GM23338 (cell line): ENCODE results near the gene LPGAT1.

Experiments
- CREB1 ChIP-seq: fragments of 250-450 bp; sonication (Bioruptor Pico); IDR thresholded peaks from 2 replicates; pipeline ENCODE4 v1.5.0; 2020; ENCODE audit warnings: low read depth, mild to moderate bottlenecking, moderate library complexity
- EZH2 ChIP-seq: fragments of 200-600 bp; sonication (generic); IDR thresholded peaks from one replicate; pipeline ENCODE4 v1.8.0; 2017; ENCODE audit warnings: antibody characterized with exemption, mild to moderate bottlenecking, low read depth; ENCODE audit not compliant: unreplicated experiment
- EZH2phosphoT487 ChIP-seq: fragments of 200-600 bp; sonication (generic); IDR thresholded peaks from one replicate; pipeline ENCODE4 v1.8.1; 2018; ENCODE audit warnings: antibody characterized with exemption; ENCODE audit not compliant: unreplicated experiment
- JUNB ChIP-seq: IDR thresholded peaks from one replicate; pipeline ENCODE4 v1.6.1; 2016; ENCODE audit warnings: antibody characterized with exemption; ENCODE audit not compliant: unreplicated experiment
- POLR2AphosphoS5 ChIP-seq: IDR thresholded peaks from 2 replicates; pipeline ENCODE4 v1.6.1; 2016; ENCODE audit warnings: antibody characterized with exemption, low read depth
- ZNF114 ChIP-seq: fragments of 250-450 bp; sonication (Bioruptor Pico); IDR thresholded peaks from 2 replicates; pipeline ENCODE4 v1.5.0; 2020; ENCODE audit warnings: mild to moderate bottlenecking, moderate library complexity
- TF ChIP-seq, protein P1 (sequence below), 2 experiments: fragments of 200-600 bp in 1 of 2; sonication (generic) in 1 of 2; conservative IDR thresholded peaks; 2 replicates each; pipeline versions ENCODE4 v1.5.1 to v1.6.1; 2016 to 2017; ENCODE audit warnings: antibody characterized with exemption in 2 of 2, low read depth in 2 of 2, mild to moderate bottlenecking in 2 of 2, moderate library complexity in 1 of 2
- TF ChIP-seq, protein P2 (sequence below): IDR thresholded peaks from one replicate; pipeline ENCODE4 v1.6.1; 2018; ENCODE audit warnings: antibody characterized with exemption; ENCODE audit not compliant: unreplicated experiment
- TF ChIP-seq, protein P3 (sequence below): fragments of 250-450 bp; sonication (Bioruptor Pico); IDR thresholded peaks from 2 replicates; pipeline ENCODE4 v1.5.0; 2020; ENCODE audit warnings: mild to moderate bottlenecking, moderate library complexity

DNA sequence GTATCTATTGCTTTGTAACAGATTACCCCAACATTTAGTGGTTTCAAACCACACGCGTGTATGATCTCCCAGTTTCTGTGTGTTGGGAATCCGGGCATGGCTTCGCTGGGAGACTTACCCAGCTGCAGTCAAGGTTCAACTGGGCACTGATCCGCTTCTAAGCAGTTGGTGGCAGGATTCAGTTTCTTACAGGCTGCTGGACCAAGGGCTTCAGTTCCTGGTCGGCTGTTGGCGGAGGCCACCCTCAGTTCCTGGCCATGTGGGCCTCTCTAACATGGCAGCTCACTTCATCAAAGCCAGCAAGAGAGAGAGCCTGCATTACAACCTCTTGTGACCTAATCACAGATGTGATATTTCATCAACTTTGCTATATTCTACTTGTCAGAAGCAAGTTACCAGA, 101.3 kb downstream of the LPGAT1 start:
- TF ChIP-seq, protein P1, sequence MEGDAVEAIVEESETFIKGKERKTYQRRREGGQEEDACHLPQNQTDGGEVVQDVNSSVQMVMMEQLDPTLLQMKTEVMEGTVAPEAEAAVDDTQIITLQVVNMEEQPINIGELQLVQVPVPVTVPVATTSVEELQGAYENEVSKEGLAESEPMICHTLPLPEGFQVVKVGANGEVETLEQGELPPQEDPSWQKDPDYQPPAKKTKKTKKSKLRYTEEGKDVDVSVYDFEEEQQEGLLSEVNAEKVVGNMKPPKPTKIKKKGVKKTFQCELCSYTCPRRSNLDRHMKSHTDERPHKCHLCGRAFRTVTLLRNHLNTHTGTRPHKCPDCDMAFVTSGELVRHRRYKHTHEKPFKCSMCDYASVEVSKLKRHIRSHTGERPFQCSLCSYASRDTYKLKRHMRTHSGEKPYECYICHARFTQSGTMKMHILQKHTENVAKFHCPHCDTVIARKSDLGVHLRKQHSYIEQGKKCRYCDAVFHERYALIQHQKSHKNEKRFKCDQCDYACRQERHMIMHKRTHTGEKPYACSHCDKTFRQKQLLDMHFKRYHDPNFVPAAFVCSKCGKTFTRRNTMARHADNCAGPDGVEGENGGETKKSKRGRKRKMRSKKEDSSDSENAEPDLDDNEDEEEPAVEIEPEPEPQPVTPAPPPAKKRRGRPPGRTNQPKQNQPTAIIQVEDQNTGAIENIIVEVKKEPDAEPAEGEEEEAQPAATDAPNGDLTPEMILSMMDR (conservative IDR thresholded peaks at IDR 0.05; ENCODE audit: low read depth in 2 of 2) = no peak
- TF ChIP-seq EZH2phosphoT487 (no peak), EZH2 (no peak), JUNB (no peak), ZNF114 (CRISPR knock-in tag) (no peak), POLR2AphosphoS5 (no peak), CREB1 (CRISPR knock-in tag) (no peak)
- TF ChIP-seq, protein P2, sequence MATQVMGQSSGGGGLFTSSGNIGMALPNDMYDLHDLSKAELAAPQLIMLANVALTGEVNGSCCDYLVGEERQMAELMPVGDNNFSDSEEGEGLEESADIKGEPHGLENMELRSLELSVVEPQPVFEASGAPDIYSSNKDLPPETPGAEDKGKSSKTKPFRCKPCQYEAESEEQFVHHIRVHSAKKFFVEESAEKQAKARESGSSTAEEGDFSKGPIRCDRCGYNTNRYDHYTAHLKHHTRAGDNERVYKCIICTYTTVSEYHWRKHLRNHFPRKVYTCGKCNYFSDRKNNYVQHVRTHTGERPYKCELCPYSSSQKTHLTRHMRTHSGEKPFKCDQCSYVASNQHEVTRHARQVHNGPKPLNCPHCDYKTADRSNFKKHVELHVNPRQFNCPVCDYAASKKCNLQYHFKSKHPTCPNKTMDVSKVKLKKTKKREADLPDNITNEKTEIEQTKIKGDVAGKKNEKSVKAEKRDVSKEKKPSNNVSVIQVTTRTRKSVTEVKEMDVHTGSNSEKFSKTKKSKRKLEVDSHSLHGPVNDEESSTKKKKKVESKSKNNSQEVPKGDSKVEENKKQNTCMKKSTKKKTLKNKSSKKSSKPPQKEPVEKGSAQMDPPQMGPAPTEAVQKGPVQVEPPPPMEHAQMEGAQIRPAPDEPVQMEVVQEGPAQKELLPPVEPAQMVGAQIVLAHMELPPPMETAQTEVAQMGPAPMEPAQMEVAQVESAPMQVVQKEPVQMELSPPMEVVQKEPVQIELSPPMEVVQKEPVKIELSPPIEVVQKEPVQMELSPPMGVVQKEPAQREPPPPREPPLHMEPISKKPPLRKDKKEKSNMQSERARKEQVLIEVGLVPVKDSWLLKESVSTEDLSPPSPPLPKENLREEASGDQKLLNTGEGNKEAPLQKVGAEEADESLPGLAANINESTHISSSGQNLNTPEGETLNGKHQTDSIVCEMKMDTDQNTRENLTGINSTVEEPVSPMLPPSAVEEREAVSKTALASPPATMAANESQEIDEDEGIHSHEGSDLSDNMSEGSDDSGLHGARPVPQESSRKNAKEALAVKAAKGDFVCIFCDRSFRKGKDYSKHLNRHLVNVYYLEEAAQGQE = no peak
- TF ChIP-seq, protein P3, sequence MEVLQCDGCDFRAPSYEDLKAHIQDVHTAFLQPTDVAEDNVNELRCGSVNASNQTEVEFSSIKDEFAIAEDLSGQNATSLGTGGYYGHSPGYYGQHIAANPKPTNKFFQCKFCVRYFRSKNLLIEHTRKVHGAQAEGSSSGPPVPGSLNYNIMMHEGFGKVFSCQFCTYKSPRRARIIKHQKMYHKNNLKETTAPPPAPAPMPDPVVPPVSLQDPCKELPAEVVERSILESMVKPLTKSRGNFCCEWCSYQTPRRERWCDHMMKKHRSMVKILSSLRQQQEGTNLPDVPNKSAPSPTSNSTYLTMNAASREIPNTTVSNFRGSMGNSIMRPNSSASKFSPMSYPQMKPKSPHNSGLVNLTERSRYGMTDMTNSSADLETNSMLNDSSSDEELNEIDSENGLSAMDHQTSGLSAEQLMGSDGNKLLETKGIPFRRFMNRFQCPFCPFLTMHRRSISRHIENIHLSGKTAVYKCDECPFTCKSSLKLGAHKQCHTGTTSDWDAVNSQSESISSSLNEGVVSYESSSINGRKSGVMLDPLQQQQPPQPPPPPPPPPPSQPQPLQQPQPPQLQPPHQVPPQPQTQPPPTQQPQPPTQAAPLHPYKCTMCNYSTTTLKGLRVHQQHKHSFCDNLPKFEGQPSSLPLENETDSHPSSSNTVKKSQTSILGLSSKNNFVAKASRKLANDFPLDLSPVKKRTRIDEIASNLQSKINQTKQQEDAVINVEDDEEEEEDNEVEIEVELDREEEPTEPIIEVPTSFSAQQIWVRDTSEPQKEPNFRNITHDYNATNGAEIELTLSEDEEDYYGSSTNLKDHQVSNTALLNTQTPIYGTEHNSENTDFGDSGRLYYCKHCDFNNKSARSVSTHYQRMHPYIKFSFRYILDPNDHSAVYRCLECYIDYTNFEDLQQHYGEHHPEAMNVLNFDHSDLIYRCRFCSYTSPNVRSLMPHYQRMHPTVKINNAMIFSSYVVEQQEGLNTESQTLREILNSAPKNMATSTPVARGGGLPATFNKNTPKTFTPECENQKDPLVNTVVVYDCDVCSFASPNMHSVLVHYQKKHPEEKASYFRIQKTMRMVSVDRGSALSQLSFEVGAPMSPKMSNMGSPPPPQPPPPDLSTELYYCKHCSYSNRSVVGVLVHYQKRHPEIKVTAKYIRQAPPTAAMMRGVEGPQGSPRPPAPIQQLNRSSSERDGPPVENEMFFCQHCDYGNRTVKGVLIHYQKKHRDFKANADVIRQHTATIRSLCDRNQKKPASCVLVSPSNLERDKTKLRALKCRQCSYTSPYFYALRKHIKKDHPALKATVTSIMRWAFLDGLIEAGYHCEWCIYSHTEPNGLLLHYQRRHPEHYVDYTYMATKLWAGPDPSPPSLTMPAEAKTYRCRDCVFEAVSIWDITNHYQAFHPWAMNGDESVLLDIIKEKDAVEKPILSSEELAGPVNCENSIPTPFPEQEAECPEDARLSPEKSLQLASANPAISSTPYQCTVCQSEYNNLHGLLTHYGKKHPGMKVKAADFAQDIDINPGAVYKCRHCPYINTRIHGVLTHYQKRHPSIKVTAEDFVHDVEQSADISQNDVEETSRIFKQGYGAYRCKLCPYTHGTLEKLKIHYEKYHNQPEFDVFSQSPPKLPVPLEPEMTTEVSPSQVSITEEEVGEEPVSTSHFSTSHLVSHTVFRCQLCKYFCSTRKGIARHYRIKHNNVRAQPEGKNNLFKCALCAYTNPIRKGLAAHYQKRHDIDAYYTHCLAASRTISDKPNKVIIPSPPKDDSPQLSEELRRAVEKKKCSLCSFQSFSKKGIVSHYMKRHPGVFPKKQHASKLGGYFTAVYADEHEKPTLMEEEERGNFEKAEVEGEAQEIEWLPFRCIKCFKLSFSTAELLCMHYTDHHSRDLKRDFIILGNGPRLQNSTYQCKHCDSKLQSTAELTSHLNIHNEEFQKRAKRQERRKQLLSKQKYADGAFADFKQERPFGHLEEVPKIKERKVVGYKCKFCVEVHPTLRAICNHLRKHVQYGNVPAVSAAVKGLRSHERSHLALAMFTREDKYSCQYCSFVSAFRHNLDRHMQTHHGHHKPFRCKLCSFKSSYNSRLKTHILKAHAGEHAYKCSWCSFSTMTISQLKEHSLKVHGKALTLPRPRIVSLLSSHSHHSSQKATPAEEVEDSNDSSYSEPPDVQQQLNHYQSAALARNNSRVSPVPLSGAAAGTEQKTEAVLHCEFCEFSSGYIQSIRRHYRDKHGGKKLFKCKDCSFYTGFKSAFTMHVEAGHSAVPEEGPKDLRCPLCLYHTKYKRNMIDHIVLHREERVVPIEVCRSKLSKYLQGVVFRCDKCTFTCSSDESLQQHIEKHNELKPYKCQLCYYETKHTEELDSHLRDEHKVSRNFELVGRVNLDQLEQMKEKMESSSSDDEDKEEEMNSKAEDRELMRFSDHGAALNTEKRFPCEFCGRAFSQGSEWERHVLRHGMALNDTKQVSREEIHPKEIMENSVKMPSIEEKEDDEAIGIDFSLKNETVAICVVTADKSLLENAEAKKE (CRISPR knock-in tag) = no peak
